ENCODE measurements around the gene FRS2.
"Not testable (repeated sequence)": the region's sequence is repeated elsewhere in the genome, so short reads cannot be mapped to it uniquely, and the experiment has no call there.

Gene FRS2

DNA sequence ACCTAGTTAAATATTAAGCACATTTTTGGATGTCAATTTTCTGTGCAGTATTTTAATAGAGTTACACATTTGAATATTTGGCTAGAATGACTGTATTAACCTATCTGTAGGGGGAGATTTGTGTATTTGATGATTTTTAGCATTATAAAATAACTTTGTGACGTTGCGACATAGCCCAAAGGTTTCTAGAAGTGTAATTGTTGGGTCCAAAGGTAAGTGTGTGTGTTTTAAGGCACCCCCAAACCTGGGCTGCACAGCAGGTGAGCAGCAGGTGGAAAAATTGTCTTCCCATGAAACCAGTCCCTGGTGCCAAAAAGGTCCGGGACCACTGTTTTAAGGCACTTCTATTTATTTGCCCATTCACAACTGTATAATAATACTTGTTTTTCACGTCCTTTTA is 118.3 kb downstream of the FRS2 start:
- no peak for DNase-seq

DNA sequence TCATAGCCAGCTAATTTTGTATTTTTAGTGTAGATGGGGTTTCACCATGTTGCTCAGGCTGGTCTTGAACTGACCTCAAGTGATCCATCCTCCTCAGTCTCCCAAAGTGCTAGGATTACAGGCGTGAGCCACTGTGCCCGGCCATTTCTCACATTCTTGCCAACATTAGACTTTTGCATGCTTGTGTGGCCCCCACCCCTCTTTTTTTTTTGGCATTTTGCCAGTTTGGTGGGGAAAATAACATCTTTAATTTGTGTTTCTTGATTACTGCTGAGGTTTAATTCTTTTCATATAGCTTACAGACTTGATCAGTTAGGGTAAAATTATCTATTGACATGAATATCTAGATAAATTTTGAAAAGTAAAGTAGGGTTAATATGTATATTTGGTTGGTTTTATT is 118.9 kb downstream of the FRS2 start:
- no peak for DNase-seq

- DNase-seq: peak; percentile 61
Measured at GRCh38 chr12:69595689-69596088, 125.5 kb downstream of the FRS2 start.

DNA sequence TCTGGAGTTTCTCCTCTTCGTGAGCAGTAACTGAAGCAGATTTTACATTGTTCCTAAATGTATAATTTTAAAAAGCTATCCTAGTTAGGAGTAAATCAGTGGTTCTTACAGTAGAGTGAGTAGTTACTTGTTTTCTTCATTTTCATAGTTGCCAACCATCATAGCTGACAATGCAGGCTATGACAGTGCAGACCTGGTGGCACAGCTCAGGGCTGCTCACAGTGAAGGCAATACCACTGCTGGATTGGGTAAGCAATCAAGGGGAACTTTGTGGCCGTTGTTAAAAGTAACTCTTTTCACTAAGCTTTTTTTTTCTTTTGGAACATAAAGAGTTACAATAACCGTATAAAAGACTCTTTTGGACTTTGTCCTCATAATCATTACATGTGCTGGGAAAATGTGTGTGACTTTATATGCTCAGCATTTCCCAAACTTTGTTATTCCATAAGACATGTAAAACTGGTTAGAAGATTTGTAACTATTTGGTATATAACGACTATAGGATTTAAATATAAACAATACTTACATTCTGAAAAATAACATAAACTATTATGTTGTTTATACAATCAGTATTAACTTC is 128.1 kb downstream of the FRS2 start:
- DNase-seq: no peak

- no peak for DNase-seq
Measured at GRCh38 chr12:69600804-69601203, 130.6 kb downstream of the FRS2 start.

DNA sequence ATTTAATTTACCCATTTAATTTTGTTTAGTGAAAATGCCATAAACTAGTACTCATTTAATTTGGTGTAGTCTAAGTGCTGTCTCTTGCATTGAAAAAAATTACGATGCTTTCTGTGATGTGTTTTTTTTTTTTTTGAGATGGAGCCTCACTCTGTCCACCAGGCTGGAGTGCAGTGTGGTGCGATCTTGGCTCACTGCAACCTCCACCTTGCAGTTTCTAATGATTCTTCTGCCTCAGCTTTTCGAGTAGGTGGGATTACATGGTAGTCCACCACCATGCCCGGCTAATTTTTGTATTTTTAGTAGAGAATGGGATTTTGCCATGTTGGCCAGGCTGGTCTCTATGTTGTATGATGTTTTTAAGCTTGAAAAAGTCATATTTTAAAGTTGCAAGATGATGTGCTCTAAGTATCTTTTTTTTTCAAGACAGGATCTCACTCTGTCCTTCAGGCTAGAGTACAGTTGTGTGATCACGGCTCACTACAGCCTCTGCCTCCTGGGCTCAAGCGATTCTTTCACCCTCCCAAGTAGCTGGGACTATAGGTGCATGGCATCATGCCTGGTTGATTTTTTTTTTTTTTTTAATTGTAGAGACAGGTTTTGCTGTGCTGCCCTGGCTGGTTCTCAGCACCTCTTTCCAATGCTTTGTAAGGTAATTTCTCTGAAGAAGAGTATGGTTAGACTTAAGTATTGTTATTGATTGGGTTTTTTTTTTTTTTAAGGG is 131.9 kb downstream of the FRS2 start:
- no peak for DNase-seq

- DNase-seq: no peak
Measured at GRCh38 chr12:69602954-69603353, 132.8 kb downstream of the FRS2 start.

- not testable (repeated sequence) for DNase-seq
Measured at GRCh38 chr12:69603556-69603955, 133.4 kb downstream of the FRS2 start.

- not testable (repeated sequence) for DNase-seq
Measured at GRCh38 chr12:69604275-69604674, 134.1 kb downstream of the FRS2 start.

- peak; percentile 59 for DNase-seq
Measured at GRCh38 chr12:69608114-69608513, 137.9 kb downstream of the FRS2 start.

- no peak for DNase-seq
Measured at GRCh38 chr12:69610126-69610525, 139.9 kb downstream of the FRS2 start.

DNA sequence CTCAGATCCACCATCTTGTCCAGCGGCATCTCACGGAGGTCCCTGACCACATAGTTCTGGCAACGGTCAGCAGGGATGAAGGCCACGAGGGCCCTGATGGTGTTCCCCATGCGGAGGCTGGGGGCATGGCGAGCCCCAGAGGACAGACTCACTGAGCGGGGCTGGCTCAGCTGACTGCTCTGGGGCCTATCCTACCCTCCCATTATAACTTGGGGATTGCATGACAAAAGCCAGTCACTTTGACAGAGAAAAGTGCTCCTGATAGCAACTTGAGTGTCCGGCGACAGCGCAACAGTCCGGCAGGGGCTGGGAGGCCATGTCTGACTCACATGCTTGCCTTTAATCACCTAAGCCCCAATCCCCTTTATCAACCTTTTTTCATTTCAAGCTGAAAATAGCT is 140.5 kb downstream of the FRS2 start, which contains the start of gene LRRC10:
LRRC10 (minus strand) TSS at position 179 of the 400 bp plus-strand sequence; CDS start at position 110, 69 bp downstream.
- no peak for DNase-seq

GRCh38 chr12:69613351-69613750 is 143.2 kb downstream of the FRS2 start:
- no peak for DNase-seq

- no peak for DNase-seq
Measured at GRCh38 chr12:69616025-69616424, 145.8 kb downstream of the FRS2 start.

DNA sequence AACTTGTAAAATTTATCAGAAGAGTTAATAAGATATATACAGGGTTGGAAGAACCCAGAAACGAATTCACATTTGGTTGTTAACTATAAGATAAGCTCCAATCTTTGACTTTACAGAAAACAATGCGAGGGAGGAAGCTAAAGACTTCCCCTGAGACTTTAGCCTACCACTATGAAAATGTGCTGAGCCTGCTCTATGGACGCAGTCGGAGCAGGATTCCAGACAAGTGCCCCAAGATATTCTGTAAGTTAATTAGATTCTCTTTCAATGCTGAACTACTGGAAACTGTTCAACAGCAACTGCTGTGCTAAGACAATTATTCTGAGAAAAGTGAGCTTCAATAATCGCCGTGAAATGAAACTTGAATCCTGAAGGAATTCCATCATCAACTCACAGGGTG is 148.9 kb downstream of the FRS2 start:
- DNase-seq: no peak

- no peak for DNase-seq
Measured at GRCh38 chr12:69620077-69620476, 149.9 kb downstream of the FRS2 start.

GRCh38 chr12:69620921-69621320 is 150.7 kb downstream of the FRS2 start:
- no peak for DNase-seq

DNA sequence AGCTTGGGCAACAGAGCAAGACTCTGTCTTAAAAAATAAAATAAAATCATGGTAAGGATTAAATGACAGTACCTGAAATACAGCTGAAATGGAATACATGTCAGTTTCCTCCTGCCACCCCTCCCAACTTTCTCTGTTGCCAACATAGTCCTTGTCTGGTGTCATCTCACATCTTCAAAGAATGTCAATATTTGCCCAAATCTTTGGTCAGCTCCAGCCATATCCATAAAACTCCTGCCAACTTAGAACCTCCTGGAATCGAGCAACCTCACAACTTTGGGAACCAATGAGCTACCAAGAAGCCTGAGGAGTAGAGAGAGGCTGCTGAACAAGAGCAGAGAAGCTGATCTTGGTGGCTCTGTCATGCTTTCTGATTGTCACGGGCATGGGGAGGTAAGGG is 151.4 kb downstream of the FRS2 start:
- no peak for DNase-seq

GRCh38 chr12:69623970-69624369 is 153.8 kb downstream of the FRS2 start:
- DNase-seq: peak; percentile 99

DNA sequence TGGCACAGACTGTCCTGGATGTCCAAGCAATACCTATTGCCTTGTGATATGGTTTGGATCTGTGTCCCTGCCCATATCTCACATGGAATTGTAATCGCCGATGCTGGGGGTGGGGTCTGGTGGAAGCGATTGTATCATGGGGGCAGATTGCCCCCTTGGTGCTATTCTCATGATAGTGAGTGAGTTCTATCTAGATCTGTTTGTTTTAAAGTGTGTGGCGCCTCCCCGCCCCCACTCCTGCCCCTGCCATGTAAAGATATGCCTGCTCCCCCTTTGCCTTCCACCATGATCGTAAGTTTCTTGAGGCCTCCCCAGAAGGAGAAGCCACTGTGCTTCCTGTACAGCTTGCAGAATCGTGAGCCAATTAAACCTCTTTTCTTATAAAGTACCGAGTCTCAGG is 157.3 kb downstream of the FRS2 start:
- DNase-seq: no peak

Data from hematopoietic multipotent progenitor cell treated with erythropoietin and hydrocortisone succinate and interleukin-3 and kit ligand, for 8 days (in vitro differentiated cells).